ENCODE measurements around the gene SLC44A1. TPM values are rescaled to one million over a fixed set of nuclear protein-coding genes. Genes with fewer than 3 reads are reported as not detected.

SLC44A1 gene
- total RNA-seq, 1 donor = 47.8 TPM

- Histone ChIP-seq H3K27me3 (ENCODE audit: insufficient read depth, low read length) (no peaks in the 10 kb centered on the region), H3K9me3 (ENCODE audit: low read depth, low read length) (no peaks in the 10 kb centered on the region), H3K36me3 (ENCODE audit: insufficient read depth, low read length) (no peaks in the 10 kb centered on the region), H4K20me1 (ENCODE audit: insufficient read depth, low read length) (peaks cover 8% of the 10 kb centered on the region), H2AFZ (ENCODE audit: low read length) (no peak overlapping the region), H3K4me2 (ENCODE audit: insufficient read depth, low read length) (no peak overlapping the region), H3K27ac (ENCODE audit: low read depth, low read length) (no peak overlapping the region), H3K79me2 (ENCODE audit: insufficient read depth, low read length) (peaks cover 65% of the 10 kb centered on the region), H3K4me3 (ENCODE audit: insufficient read depth, low read length) (no peak overlapping the region), H3K4me1 (ENCODE audit: insufficient read depth, low read length) (peaks cover 2% of the 10 kb centered on the region)
- TF ChIP-seq, protein P1, sequence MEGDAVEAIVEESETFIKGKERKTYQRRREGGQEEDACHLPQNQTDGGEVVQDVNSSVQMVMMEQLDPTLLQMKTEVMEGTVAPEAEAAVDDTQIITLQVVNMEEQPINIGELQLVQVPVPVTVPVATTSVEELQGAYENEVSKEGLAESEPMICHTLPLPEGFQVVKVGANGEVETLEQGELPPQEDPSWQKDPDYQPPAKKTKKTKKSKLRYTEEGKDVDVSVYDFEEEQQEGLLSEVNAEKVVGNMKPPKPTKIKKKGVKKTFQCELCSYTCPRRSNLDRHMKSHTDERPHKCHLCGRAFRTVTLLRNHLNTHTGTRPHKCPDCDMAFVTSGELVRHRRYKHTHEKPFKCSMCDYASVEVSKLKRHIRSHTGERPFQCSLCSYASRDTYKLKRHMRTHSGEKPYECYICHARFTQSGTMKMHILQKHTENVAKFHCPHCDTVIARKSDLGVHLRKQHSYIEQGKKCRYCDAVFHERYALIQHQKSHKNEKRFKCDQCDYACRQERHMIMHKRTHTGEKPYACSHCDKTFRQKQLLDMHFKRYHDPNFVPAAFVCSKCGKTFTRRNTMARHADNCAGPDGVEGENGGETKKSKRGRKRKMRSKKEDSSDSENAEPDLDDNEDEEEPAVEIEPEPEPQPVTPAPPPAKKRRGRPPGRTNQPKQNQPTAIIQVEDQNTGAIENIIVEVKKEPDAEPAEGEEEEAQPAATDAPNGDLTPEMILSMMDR (IDR thresholded peaks at IDR 0.05; ENCODE audit: extremely low read depth, low read depth, low read length) = no peak
- DNase-seq (ENCODE audit: insufficient read length, low spot score, missing footprints) = no peak
These were observed 6.7 kb downstream of the SLC44A1 start for GRCh38 chr9:105251133-105251532.

GRCh38 chr9:105251733-105252404, 7.4 kb downstream of the SLC44A1 start:
- TF ChIP-seq, protein P1 (IDR thresholded peaks at IDR 0.05; ENCODE audit: extremely low read depth, low read depth, low read length) = no peak
- Histone ChIP-seq H3K27me3 (ENCODE audit: insufficient read depth, low read length) (no peaks in the 10 kb centered on the region), H3K79me2 (ENCODE audit: insufficient read depth, low read length) (peaks cover 60% of the 10 kb centered on the region), H3K4me3 (ENCODE audit: insufficient read depth, low read length) (no peak overlapping the region), H2AFZ (ENCODE audit: low read length) (no peak overlapping the region), H3K9me3 (ENCODE audit: low read depth, low read length) (no peaks in the 10 kb centered on the region), H3K4me1 (ENCODE audit: insufficient read depth, low read length) (no peaks in the 10 kb centered on the region), H3K4me2 (ENCODE audit: insufficient read depth, low read length) (no peak overlapping the region), H3K27ac (ENCODE audit: low read depth, low read length) (no peak overlapping the region), H4K20me1 (ENCODE audit: insufficient read depth, low read length) (peaks cover 8% of the 10 kb centered on the region), H3K36me3 (ENCODE audit: insufficient read depth, low read length) (no peaks in the 10 kb centered on the region)
- no peak for DNase-seq (ENCODE audit: insufficient read length, low spot score, missing footprints)

DNA sequence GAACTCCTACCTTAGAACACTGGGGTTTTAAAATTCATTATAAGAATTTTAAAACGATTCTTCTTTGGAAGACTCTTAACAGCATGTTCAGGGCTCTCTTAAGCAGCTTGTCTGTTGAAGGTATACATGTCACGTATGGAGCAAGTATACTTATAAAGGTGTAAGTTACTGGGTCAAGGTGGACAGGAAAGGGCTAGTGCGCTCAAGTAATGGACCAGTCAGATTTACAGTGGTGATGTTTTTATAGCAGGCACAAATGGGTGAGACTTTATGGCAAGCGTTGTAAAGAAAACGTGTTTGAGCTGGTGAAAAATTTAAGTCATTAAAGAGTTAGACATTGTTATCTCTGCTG, 7.9 kb downstream of the SLC44A1 start:
- Histone ChIP-seq H3K9me3 (ENCODE audit: low read depth, low read length) (no peaks in the 10 kb centered on the region), H3K27me3 (ENCODE audit: insufficient read depth, low read length) (no peaks in the 10 kb centered on the region), H3K4me3 (ENCODE audit: insufficient read depth, low read length) (no peak overlapping the region), H2AFZ (ENCODE audit: low read length) (no peak overlapping the region), H4K20me1 (ENCODE audit: insufficient read depth, low read length) (peaks cover 8% of the 10 kb centered on the region), H3K4me2 (ENCODE audit: insufficient read depth, low read length) (no peak overlapping the region), H3K27ac (ENCODE audit: low read depth, low read length) (no peak overlapping the region), H3K79me2 (ENCODE audit: insufficient read depth, low read length) (peaks cover 58% of the 10 kb centered on the region), H3K36me3 (ENCODE audit: insufficient read depth, low read length) (no peaks in the 10 kb centered on the region), H3K4me1 (ENCODE audit: insufficient read depth, low read length) (no peaks in the 10 kb centered on the region)
- TF ChIP-seq, protein P1 (IDR thresholded peaks at IDR 0.05; ENCODE audit: extremely low read depth, low read depth, low read length) = no peak
- no peak for DNase-seq (ENCODE audit: insufficient read length, low spot score, missing footprints)

- Histone ChIP-seq H3K4me1 (ENCODE audit: insufficient read depth, low read length) (peaks cover 5% of the 10 kb centered on the region), H3K4me2 (ENCODE audit: insufficient read depth, low read length) (no peak overlapping the region), H3K79me2 (ENCODE audit: insufficient read depth, low read length) (peaks cover 55% of the 10 kb centered on the region), H4K20me1 (ENCODE audit: insufficient read depth, low read length) (peaks cover 4% of the 10 kb centered on the region), H3K27me3 (ENCODE audit: insufficient read depth, low read length) (no peaks in the 10 kb centered on the region), H3K27ac (ENCODE audit: low read depth, low read length) (no peak overlapping the region), H2AFZ (ENCODE audit: low read length) (no peak overlapping the region), H3K36me3 (ENCODE audit: insufficient read depth, low read length) (no peaks in the 10 kb centered on the region), H3K9me3 (ENCODE audit: low read depth, low read length) (no peaks in the 10 kb centered on the region), H3K4me3 (ENCODE audit: insufficient read depth, low read length) (no peak overlapping the region)
- TF ChIP-seq, protein P1 (IDR thresholded peaks at IDR 0.05; ENCODE audit: extremely low read depth, low read depth, low read length) = no peak
- no peak for DNase-seq (ENCODE audit: insufficient read length, low spot score, missing footprints)
These were observed 9.8 kb downstream of the SLC44A1 start for GRCh38 chr9:105254226-105254625.
